Measurements from ENCODE around the gene MT1B. TPM values are rescaled to one million over a fixed set of nuclear protein-coding genes. Genes with fewer than 3 reads are reported as not detected.
A peak's percentile ranks its signal among the peaks of the same experiment; 100 is the strongest.

MT1B gene
- total RNA-seq, 1 experiment from 2014 or later = not detected

DNA sequence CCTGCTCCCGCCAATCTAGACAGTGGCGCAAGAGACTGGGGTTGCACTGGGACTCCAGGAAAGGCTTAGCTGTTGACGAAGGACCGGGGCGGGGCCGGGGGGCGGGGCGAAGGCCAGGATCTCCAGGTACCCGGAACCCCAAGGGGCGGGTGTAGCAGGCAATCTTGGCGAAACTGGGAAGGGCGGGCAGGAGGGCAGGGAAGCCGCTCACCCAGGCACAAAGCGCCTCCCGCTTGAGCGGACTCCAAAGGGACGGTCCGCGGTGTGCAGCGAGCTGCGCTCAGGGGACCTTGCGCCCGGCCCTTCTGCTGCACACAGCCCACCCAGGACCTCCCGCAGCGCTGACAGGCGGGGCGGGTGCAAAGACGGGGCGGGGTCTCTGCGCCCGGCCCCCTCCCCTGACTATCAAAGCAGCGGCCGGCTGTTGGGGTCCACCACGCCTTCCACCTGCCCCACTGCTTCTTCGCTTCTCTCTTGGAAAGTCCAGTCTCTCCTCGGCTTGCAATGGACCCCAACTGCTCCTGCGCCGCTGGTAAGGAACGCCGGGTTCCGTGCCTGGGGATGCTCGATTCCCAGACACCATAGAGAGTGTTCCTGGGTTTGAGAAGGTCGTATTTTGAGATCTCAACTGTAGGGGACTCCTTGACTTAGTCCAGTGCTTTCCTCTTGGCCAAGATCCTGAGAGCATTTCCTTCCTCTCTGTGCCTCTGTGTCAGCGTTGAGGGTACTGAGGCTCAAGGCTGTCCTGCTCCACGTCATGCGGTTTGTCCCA lies 6.1 kb downstream of the MT1B start, which contains the start of gene MT1F:
Gene MT1F (plus strand): TSS at position 405 of the 772 bp plus-strand sequence. CDS start 100 bp downstream, at position 505.
- Histone ChIP-seq H3K27ac (ENCODE audit: insufficient read length, low read depth, low read length) (no peak within 1 kb of the TSS), H3K79me1 (ENCODE audit: insufficient read depth, low read depth, low read length, poor library complexity, severe bottlenecking) (no peaks in the 10 kb centered on the region), H3K4ac (ENCODE audit: low read depth, low read length) (no peak within 1 kb of the TSS), H3K4me2 (ENCODE audit: insufficient read depth, insufficient read length, low read length) (peak within 1 kb of the TSS; percentile 81), H3K4me1 (ENCODE audit: insufficient read depth, low read length) (peaks cover 2% of the 10 kb centered on the region; the same call in 1 of the 2 replicates), H3K23ac (ENCODE audit: insufficient read length, low read depth, low read length) (no peak within 1 kb of the TSS), H3K18ac (ENCODE audit: insufficient read length, low read depth, low read length) (no peak within 1 kb of the TSS), H3K79me2 (ENCODE audit: insufficient read depth, low read length) (no peaks in the 10 kb centered on the region), H4K20me1 (ENCODE audit: control insufficient read depth, insufficient read depth, insufficient read length) (no peaks in the 10 kb centered on the region), H3K27me3 (ENCODE audit: insufficient read depth, low read length) (peaks cover 27% of the 10 kb centered on the region; the same call in 1 of the 2 replicates), H2AFZ (ENCODE audit: low read length) (no peak within 1 kb of the TSS), H3T11ph (ENCODE audit: low read length) (no peak within 1 kb of the TSS), H4K8ac (replicated peaks; ENCODE audit: insufficient read length, low read depth, low read length) (no peak within 1 kb of the TSS), H3K14ac (ENCODE audit: insufficient read depth, low read length) (no peak within 1 kb of the TSS), H2BK120ac (ENCODE audit: low read depth, low read length, poor library complexity, severe bottlenecking) (no peak within 1 kb of the TSS), H3K23me2 (ENCODE audit: insufficient read length, low read depth, low read length, poor library complexity, severe bottlenecking) (peaks cover 6% of the 10 kb centered on the region), H3K9me3 (ENCODE audit: control insufficient read depth, low read depth, low read length) (no peaks in the 10 kb centered on the region), H2BK20ac (ENCODE audit: low read depth, low read length, poor library complexity, severe bottlenecking) (no peak within 1 kb of the TSS), H2BK5ac (ENCODE audit: insufficient read length, low read length) (no peak within 1 kb of the TSS), H4K5ac (ENCODE audit: insufficient read length, low read depth, low read length) (no peak within 1 kb of the TSS), H3K9ac (ENCODE audit: extremely low read depth, insufficient read length, low read length) (no peak within 1 kb of the TSS), H2AK5ac (ENCODE audit: insufficient read length, low read length) (no peak within 1 kb of the TSS), H2BK15ac (ENCODE audit: low read depth, low read length) (no peak within 1 kb of the TSS), H2BK12ac (ENCODE audit: insufficient read length, low read depth, low read length) (no peak within 1 kb of the TSS), H3K56ac (ENCODE audit: insufficient read length, low read depth, low read length) (no peak within 1 kb of the TSS), H4K91ac (ENCODE audit: insufficient read length, low read depth, low read length) (no peak within 1 kb of the TSS)
- Mint-ChIP-seq H3K27ac (peak within 1 kb of the TSS in 1 of 3 experiments; percentile 70; a peak in 2 of 7 replicates), H3K9me3 (no peaks in the 10 kb centered on the region), H3K4me1 (peaks cover 19 to 22% of the 10 kb centered on the region in 2 experiments), H3K36me3 (ENCODE audit: insufficient read depth in 1 of 3, low read depth in 3 of 3) (no peaks in the 10 kb centered on the region), H3K4me3 (peak within 1 kb of the TSS; percentile 84 to 91), H3K27me3 (ENCODE audit: low read depth) (peaks cover 78% of the 10 kb centered on the region)
- no CpG with 5 or more reads among the region's 46 CpGs for WGBS (ENCODE audit: extremely low coverage, insufficient read length, low lambda C conversion rate)
- peak; percentile 96 for DNase-seq
- TF ChIP-seq, protein P1, sequence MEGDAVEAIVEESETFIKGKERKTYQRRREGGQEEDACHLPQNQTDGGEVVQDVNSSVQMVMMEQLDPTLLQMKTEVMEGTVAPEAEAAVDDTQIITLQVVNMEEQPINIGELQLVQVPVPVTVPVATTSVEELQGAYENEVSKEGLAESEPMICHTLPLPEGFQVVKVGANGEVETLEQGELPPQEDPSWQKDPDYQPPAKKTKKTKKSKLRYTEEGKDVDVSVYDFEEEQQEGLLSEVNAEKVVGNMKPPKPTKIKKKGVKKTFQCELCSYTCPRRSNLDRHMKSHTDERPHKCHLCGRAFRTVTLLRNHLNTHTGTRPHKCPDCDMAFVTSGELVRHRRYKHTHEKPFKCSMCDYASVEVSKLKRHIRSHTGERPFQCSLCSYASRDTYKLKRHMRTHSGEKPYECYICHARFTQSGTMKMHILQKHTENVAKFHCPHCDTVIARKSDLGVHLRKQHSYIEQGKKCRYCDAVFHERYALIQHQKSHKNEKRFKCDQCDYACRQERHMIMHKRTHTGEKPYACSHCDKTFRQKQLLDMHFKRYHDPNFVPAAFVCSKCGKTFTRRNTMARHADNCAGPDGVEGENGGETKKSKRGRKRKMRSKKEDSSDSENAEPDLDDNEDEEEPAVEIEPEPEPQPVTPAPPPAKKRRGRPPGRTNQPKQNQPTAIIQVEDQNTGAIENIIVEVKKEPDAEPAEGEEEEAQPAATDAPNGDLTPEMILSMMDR (conservative IDR thresholded peaks at IDR 0.05) = 0 out of 3 replicates have a peak, but pooled peaks have one; percentile 11

Data from H9 (cell line).